Measurements from ENCODE around the gene PLEKHG2.

DNA sequence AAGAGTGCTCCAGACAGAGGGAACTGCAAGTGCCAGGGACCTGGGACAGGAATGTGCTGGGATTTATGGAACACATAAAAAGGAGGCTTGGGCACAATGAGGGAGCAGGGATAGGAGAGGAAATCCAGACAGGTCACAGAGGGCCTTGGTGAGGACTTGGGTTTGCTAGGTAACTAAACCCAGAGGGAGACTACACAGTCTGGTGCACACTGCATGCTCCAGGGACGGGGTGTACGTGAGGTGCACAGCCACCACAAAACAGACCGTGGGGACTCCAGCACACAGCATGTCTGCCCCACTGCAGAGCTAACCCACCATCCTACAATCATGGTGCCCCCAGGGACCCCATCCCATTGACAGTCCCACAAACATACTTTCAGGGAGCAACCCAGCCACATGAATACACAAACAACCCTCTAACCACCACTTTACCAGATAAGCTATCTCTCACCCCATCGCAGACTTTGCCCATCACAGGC is 11.4 kb upstream of the PLEKHG2 start:
- TF ChIP-seq, protein P1, sequence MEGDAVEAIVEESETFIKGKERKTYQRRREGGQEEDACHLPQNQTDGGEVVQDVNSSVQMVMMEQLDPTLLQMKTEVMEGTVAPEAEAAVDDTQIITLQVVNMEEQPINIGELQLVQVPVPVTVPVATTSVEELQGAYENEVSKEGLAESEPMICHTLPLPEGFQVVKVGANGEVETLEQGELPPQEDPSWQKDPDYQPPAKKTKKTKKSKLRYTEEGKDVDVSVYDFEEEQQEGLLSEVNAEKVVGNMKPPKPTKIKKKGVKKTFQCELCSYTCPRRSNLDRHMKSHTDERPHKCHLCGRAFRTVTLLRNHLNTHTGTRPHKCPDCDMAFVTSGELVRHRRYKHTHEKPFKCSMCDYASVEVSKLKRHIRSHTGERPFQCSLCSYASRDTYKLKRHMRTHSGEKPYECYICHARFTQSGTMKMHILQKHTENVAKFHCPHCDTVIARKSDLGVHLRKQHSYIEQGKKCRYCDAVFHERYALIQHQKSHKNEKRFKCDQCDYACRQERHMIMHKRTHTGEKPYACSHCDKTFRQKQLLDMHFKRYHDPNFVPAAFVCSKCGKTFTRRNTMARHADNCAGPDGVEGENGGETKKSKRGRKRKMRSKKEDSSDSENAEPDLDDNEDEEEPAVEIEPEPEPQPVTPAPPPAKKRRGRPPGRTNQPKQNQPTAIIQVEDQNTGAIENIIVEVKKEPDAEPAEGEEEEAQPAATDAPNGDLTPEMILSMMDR (conservative IDR thresholded peaks at IDR 0.05; ENCODE audit: low read length), result no peak
- TF ChIP-seq EZH2phosphoT487 (IDR thresholded peaks at IDR 0.05; ENCODE audit: borderline replicate concordance, low read depth, low read length), result no peak

Measured in OCI-LY7 (cell line).